Fibroblast of peridontal ligament (primary cell): ENCODE measurements around the gene HEBP1.

Experiments used
- DNase-seq: peaks from one replicate; pipeline ENCODE4 v3.0.0-alpha.2; 2010; ENCODE audit errors: extremely low read depth

Gene HEBP1

GRCh38 chr12:12951504-12951903 is 48.6 kb downstream of the HEBP1 start:
- DNase-seq: no peak

GRCh38 chr12:12947902-12948301 is 52.2 kb downstream of the HEBP1 start:
- peak; percentile 15 for DNase-seq

GRCh38 chr12:12946686-12947355 is 53.2 kb downstream of the HEBP1 start:
- DNase-seq: peak; percentile 17

GRCh38 chr12:12945591-12945990 is 54.5 kb downstream of the HEBP1 start:
- no peak for DNase-seq

DNA sequence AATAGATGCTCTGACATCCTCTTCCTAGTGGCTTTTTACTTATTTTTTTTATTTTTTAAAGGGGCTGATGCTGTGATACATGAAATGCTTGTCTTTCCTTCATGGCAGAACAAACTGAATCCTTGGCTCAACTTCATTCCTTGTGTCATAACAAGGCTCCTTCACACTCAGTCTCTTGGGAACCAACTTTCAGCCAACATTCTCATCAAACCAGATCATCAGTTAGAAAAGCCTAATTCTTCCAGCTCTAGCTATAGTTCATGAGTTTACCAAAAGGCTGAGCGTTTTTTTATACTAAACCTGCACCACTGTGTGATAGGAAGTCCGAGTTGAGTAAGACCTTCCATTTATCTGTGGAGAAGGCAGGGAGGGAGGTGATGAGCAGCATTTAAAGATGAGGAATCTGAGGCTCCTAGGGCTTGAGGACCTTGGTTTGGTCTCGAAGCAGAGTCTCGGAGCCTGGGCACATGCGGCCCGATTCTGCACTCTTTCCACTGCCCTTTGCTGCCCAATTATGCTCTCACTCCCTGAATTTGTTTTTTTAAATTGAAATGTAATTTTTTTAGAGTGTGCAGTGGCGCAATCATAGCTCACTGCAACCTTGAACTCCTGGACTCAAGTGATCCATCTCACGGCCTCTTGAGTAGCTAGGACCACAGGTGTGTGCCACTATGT is 56.3 kb downstream of the HEBP1 start:
- peak; percentile 89 for DNase-seq

DNA sequence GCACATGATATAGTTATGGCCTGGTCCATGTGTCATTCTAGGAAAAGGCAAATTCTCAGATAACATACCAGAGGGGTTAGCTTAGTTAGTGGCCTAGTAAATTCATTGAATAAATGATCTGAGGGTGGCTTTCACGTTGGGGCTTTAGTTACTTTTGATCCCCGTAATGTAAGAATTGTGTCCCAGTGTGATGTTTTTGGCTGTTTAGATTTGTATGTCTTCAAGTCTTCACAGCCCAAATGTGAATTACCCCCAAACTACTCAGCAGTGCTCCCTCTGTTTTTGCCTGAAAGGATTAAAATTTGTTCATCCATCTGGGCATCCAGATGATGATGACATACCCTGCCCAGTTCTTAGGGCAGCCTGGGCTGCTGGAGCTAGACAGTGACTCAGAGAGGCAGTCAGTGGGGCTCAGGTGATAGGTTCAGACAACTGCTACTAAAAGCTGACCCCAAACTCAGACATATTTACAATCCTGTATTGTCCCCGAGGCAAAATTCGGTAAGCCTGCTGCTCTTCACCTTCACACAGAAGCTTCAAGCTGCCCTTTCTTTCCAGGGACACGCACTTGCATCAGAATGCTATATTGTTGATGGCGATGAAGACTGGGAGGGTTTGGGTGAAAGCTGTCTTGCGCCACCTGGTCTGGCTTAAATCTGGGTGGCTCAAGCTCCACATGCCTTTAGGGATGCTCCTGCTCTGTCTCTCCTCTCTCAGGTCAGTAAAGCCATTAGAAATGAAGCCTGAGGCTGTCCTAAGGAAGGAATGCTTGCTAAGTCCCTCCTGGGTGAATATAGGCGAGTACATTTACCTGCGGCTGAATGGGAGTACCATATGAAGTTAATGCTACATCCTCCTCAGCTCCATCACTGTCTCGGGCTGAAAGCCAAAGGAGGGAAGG is 58.4 kb downstream of the HEBP1 start:
- DNase-seq: peak; percentile 14

- no peak for DNase-seq
Observed at GRCh38 chr12:12939888-12940287, 60.2 kb downstream of the HEBP1 start.

DNA sequence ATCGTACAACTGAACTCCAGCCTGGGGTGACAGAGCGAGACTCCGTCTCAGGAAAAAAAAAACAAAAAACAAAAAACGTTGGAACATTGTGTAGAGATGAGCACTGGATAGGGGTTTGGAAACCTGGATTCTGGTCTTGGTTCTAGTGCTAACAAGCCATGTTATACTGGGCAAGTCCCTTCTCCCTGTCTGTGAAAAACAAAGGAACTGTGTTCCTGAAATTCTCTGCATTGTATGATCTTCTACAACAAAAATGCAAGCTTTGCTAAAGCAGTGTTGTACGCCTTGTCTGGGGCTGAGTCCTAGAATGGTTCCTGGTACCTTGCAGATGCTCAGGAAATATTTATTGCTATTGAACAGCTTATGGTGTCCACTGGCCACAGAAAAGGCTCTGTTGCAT is 61.5 kb downstream of the HEBP1 start:
- DNase-seq: no peak

DNA sequence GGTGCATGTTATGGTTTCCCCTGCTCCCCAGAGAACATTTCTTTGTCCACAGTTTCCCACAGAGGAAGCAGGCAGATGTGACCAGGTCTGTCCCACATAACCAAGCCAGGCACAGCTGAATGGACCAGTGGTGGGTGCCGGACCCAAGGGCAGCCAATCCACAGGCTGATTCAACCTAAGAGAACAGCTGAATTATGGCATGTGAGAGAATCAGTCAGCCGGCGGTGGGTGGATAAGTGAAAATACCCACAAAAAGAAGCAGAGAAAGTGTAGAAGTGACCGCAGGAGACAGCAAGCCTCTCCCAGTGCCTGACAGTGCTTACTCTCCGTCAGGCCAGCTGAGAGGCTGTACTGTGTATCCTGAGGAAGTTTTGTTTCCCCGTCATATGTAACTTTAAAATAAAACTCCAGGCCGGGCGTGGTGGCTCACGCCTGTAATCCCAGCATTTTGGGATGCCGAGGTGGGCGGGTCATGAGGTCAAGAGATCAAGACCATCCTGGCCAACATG is 63.0 kb downstream of the HEBP1 start:
- DNase-seq: no peak

DNA sequence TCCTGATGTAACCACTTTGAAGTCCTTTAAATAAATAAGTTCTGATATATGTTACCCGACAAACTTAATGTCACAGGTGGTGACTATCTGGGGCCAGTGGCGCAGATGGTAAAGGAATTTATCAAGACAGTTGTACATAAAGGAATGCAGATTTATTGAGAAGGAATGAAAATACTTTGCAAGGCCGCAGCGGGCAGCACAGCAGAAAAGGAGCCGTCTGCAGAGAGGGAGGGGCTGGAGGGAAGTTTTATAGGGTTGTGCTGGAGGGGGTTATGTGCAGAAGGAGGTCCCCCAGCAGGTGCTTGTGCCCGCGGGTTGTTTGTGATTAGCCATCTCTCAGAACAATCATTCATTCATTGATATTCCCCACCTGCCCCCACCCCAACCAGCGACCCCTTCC is 65.5 kb downstream of the HEBP1 start:
- no peak for DNase-seq

GRCh38 chr12:12933742-12934141 is 66.3 kb downstream of the HEBP1 start:
- DNase-seq: no peak

DNA sequence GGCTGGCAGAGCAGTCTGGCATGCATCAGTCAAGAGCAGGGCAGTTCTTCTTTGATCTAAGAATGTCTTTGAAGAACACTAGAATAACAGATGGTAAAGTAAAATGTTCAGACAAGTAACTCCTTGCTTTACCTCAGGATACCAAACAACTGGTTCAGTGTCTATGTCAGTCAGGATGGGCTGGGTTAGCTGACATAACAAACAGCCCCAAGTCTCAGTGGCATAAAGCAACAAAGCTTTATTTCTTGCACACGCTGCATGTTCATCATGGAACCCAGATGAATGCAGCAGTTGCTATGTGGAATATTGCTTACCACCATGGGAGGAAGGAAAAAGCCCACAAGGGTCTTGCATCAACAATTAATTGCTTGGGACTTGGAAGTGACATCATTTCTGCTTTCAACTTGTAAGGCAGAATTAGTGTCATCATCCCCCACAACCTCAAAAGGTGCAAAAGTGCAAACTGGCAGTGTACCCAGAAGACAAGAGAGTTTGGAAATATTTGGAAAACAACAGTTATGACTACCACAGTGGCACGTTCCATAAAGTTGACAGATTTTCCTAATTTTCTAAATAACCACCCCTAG is 69.3 kb downstream of the HEBP1 start:
- DNase-seq: no peak

DNA sequence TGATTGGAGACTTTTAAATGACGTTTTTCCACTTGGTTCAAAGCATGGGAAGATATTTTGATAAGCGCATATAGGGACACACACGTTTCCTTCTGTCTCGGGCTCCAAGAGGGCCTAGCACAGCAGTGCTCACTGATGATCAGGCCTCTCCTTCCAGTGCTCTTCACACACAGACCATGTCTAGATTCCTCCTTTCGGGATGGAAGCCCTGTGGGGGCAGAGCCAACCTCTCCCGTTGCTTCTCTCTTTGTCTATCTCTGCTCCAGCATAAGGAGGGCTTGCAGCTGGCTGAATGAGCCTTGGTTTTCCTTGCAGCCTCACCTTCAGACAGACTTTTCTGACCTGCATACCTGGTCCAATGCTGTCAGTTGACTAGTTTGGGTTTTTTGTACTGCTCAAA is 70.4 kb downstream of the HEBP1 start:
- no peak for DNase-seq

- DNase-seq: no peak
Observed at GRCh38 chr12:12927211-12928079, 72.6 kb downstream of the HEBP1 start.

DNA sequence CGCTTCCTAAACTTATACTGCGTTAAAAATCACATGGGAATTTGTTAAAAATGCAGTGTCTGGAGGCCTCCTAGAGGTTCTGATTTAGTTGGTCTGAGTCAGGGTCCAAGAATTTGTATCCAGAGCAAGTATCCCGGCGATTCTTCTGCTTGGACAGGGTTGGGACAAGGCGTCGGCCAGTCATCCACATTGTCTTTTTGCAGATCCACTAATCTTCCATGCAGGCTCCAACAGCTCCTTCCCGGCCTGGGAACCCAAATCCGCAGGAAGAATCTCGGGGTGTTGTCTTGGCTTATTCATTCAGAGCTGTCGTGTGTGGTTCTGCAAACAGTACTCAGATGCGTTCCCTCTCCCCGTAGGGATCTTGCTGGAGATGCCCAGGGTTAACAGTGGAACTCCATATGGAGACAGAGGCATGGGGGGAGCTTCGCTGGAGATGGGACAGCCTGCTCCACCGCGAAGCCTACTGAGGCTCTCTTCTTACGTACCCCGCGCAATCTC is 73.4 kb downstream of the HEBP1 start:
- peak; percentile 58 for DNase-seq

DNA sequence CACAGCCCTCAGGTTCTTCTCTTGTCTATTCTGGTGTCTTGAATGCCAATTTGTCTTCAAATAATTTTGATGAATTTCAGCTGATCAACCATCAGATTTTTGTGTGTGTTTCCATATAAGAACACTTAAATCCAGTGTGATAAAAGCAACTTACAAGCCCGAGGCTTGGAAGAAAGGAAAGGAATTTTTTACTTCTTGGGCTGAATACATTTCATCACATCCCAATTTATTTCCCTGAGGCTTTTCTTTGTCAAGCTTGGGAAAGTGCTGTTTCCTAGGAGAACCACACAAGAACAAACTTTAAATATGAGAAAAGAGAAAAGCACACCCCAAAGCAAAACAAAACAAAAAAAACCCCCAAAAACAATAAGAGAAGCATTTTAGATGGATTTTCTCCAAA is 74.7 kb downstream of the HEBP1 start:
- DNase-seq: peak; percentile 86
